Endothelial cell of umbilical vein (primary cell): ENCODE results near the gene PDE1A.

Source experiments
- POLR2A ChIP-seq: IDR thresholded peaks from 2 replicates; pipeline ENCODE4 v1.6.1; 2012; ENCODE audit warnings: low read depth, mild to moderate bottlenecking, control low read depth, low read length
- TF ChIP-seq, protein P1 (sequence below), 2 donors: IDR thresholded peaks; 1 replicate in 1 of 2; 2 replicates in 1 of 2; pipeline ENCODE4 v1.5.1; 2011; ENCODE audit warnings: low read length in 2 of 2, mild to moderate bottlenecking in 2 of 2, moderate library complexity in 2 of 2, control low read depth in 1 of 2, inconsistent platforms in 1 of 2, low read depth in 1 of 2; ENCODE audit not compliant: insufficient read depth in 1 of 2; ENCODE audit errors: extremely low read depth in 1 of 2
- TF ChIP-seq, protein P2 (sequence below): IDR thresholded peaks from 2 replicates; pipeline ENCODE4 v1.6.1; 2011; ENCODE audit not compliant: insufficient read depth, insufficient read length

DNA sequence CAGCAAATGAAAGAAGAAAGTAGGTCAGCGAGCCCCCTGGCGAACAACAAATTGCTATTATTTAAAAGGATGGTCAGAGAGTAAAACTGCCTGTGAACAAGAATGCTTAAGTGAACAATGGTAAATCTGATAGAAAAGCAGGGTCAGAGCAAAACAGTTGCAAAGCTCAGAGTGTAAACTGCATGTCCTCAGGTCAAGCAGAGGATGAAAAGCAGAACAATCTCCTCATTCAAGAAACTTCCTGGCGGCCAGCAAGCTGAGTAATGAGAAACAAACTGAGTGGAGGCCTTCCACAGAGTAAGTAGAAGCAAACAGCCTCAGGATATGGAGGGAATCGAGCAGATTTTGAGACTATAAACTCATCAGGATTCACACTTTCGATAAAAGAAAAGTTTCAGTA is 323.3 kb downstream of the PDE1A start:
- TF ChIP-seq, protein P1, sequence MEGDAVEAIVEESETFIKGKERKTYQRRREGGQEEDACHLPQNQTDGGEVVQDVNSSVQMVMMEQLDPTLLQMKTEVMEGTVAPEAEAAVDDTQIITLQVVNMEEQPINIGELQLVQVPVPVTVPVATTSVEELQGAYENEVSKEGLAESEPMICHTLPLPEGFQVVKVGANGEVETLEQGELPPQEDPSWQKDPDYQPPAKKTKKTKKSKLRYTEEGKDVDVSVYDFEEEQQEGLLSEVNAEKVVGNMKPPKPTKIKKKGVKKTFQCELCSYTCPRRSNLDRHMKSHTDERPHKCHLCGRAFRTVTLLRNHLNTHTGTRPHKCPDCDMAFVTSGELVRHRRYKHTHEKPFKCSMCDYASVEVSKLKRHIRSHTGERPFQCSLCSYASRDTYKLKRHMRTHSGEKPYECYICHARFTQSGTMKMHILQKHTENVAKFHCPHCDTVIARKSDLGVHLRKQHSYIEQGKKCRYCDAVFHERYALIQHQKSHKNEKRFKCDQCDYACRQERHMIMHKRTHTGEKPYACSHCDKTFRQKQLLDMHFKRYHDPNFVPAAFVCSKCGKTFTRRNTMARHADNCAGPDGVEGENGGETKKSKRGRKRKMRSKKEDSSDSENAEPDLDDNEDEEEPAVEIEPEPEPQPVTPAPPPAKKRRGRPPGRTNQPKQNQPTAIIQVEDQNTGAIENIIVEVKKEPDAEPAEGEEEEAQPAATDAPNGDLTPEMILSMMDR (IDR thresholded peaks at IDR 0.05; ENCODE audit: extremely low read depth in 1 of 2, insufficient read depth in 1 of 2, low read depth in 1 of 2, low read length in 2 of 2) = no peak
- no peak for TF ChIP-seq POLR2A
- TF ChIP-seq, protein P2, sequence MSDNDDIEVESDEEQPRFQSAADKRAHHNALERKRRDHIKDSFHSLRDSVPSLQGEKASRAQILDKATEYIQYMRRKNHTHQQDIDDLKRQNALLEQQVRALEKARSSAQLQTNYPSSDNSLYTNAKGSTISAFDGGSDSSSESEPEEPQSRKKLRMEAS = no peak
